Hepatocyte (in vitro differentiated cells): ENCODE data around the gene PIP4K2C. TPM values are rescaled to one million over a fixed set of nuclear protein-coding genes. Genes with fewer than 3 reads are reported as not detected.
A peak's percentile ranks its signal among the peaks of the same experiment; 100 is the strongest.

Experiments used
- DNase-seq: peaks from one replicate; pipeline ENCODE4 v3.0.0-alpha.2; 2016; ENCODE audit warnings: low spot score
- H2AFZ ChIP-seq: fragments of 200-600 bp; sonication (generic); 2 replicates; pipeline ENCODE4 v1.6.0; 2016; ENCODE audit warnings: antibody characterized with exemption, mild to moderate bottlenecking
- H3K27ac ChIP-seq: fragments of 200-600 bp; sonication (generic); 2 replicates; pipeline ENCODE4 v1.5.1; 2016; ENCODE audit warnings: mild to moderate bottlenecking
- H3K27me3 ChIP-seq: fragments of 200-600 bp; sonication (generic); 2 replicates; pipeline ENCODE4 v1.6.1; 2016
- H3K36me3 ChIP-seq: fragments of 200-600 bp; sonication (generic); replicated peaks from 2 replicates; pipeline ENCODE4 v1.5.1; 2016; ENCODE audit warnings: low read depth; ENCODE audit not compliant: insufficient read depth
- H3K4me1 ChIP-seq: fragments of 200-600 bp; sonication (generic); 2 replicates; pipeline ENCODE4 v1.5.1; 2016; ENCODE audit warnings: mild to moderate bottlenecking, moderate library complexity; ENCODE audit not compliant: insufficient read depth
- H3K4me2 ChIP-seq: fragments of 200-600 bp; sonication (generic); 2 replicates; pipeline ENCODE4 v1.6.0; 2016
- H3K4me3 ChIP-seq: fragments of 200-600 bp; sonication (generic); 2 replicates; pipeline ENCODE4 v1.5.1; 2016; ENCODE audit warnings: mild to moderate bottlenecking
- H3K79me2 ChIP-seq: fragments of 200-600 bp; sonication (generic); 2 replicates; pipeline ENCODE4 v1.6.0; 2017; ENCODE audit warnings: mild to moderate bottlenecking
- H3K9me2 ChIP-seq: fragments of 200-600 bp; sonication (generic); replicated peaks from 2 replicates; pipeline ENCODE4 v1.6.0; 2017; ENCODE audit warnings: mild to moderate bottlenecking; ENCODE audit not compliant: insufficient read depth
- H3K9me3 ChIP-seq: fragments of 200-600 bp; sonication (generic); 2 replicates; pipeline ENCODE4 v1.5.1; 2016; ENCODE audit warnings: low read depth, mild to moderate bottlenecking
- H4K20me1 ChIP-seq: fragments of 200-600 bp; sonication (generic); 2 replicates; pipeline ENCODE4 v1.6.0; 2016; ENCODE audit warnings: mild to moderate bottlenecking; ENCODE audit not compliant: insufficient read depth, poor library complexity, severe bottlenecking
- CTCF ChIP-seq: fragments of 200-600 bp; sonication (generic); IDR thresholded peaks from 2 replicates; pipeline ENCODE4 v1.5.1; 2016; ENCODE audit warnings: antibody characterized with exemption, mild to moderate bottlenecking; ENCODE audit not compliant: poor library complexity
- EZH2 ChIP-seq: fragments of 200-600 bp; sonication (generic); IDR thresholded peaks from 2 replicates; pipeline ENCODE4 v1.6.1; 2016; ENCODE audit warnings: antibody characterized with exemption, mild to moderate bottlenecking, borderline replicate concordance
- EZH2phosphoT487 ChIP-seq: fragments of 200-600 bp; sonication (generic); IDR thresholded peaks from one replicate; pipeline ENCODE4 v1.6.1; 2018; ENCODE audit warnings: antibody characterized with exemption, mild to moderate bottlenecking, low read depth, moderate library complexity; ENCODE audit not compliant: unreplicated experiment, severe bottlenecking
- WGBS: methylation state at CpG from one replicate; pipeline ENCODE4 v1.1.6; 2016; ENCODE audit warnings: low lambda C conversion rate; ENCODE audit errors: missing lambda C conversion rate; 5-methylcytosine and 5-hydroxymethylcytosine counted together
- polyA plus RNA-seq: library from polyadenylated mRNA; unstranded; fragments of >200 nt; fragmentation: Nextera tagmentation; extraction: Ambion mirVana; gene quantifications from 2 replicates; pipeline ENCODE4 v1.2.1, GENCODE V29; 2016
- total RNA-seq: library from RNA; depleted of rRNA; stranded (reverse); fragments of >200 nt; gene quantifications from 2 replicates; pipeline ENCODE4 v1.2.3, GENCODE V29; 2014

Gene PIP4K2C
- total and polyA plus RNA-seq, 2 experiments from 2014 or later = 32.3 to 41.6 TPM

GRCh38 chr12:57546438-57547287 is 44.3 kb upstream of the PIP4K2C start, which contains the start of gene DCTN2:
DCTN2 (minus strand) TSS chr12:57547192; CDS start chr12:57547063, 129 bp downstream.
- peak; percentile 97 for DNase-seq
- TF ChIP-seq EZH2phosphoT487 = no peak
- peak; percentile 3 for TF ChIP-seq CTCF
- Histone ChIP-seq H3K79me2 (peaks cover 33% of the 10 kb centered on the region), H3K4me1 (peaks cover 12% of the 10 kb centered on the region), H3K4me2 (peak within 1 kb of the TSS; percentile 84), H3K27ac (peak within 1 kb of the TSS; percentile 78), H3K9me2 (no peaks in the 10 kb centered on the region), H4K20me1 (peaks cover 8% of the 10 kb centered on the region), H3K9me3 (no peaks in the 10 kb centered on the region), H3K36me3 (no peaks in the 10 kb centered on the region), H3K27me3 (peaks cover 40% of the 10 kb centered on the region), H2AFZ (peak within 1 kb of the TSS; percentile 61), H3K4me3 (peak within 1 kb of the TSS; percentile 59)
- 1% methylated on average over 31 of the region's 56 CpGs for WGBS

GRCh38 chr12:57547288-57548012 is 43.5 kb upstream of the PIP4K2C start:
- WGBS = 26% methylated on average over 9 of the region's 9 CpGs
- Histone ChIP-seq H2AFZ (no peak overlapping the region), H3K9me3 (no peaks in the 10 kb centered on the region), H3K27me3 (peaks cover 48% of the 10 kb centered on the region), H3K79me2 (peaks cover 33% of the 10 kb centered on the region), H3K4me2 (peak overlapping the region; percentile 67), H3K4me1 (peaks cover 12% of the 10 kb centered on the region), H3K36me3 (no peaks in the 10 kb centered on the region), H3K27ac (no peak overlapping the region), H3K9me2 (no peaks in the 10 kb centered on the region), H3K4me3 (no peak overlapping the region), H4K20me1 (peaks cover 8% of the 10 kb centered on the region)
- no peak for DNase-seq
- TF ChIP-seq CTCF = no peak
- no peak for TF ChIP-seq EZH2
- TF ChIP-seq EZH2phosphoT487 = no peak

GRCh38 chr12:57548013-57548315 is 43.0 kb upstream of the PIP4K2C start:
- H2AFZ ChIP-seq = no peak overlapping the region
- no peaks in the 10 kb centered on the region for H3K9me3 ChIP-seq
- H3K27me3 ChIP-seq = peaks cover 53% of the 10 kb centered on the region
- peaks cover 8% of the 10 kb centered on the region for H4K20me1 ChIP-seq
- H3K79me2 ChIP-seq = peaks cover 33% of the 10 kb centered on the region
- WGBS = 100% methylated on average over 2 of the region's 2 CpGs
- H3K36me3 ChIP-seq = no peaks in the 10 kb centered on the region
- no peak overlapping the region for H3K27ac ChIP-seq
- DNase-seq = no peak
- H3K4me3 ChIP-seq = no peak overlapping the region
- H3K9me2 ChIP-seq = no peaks in the 10 kb centered on the region
- peaks cover 12% of the 10 kb centered on the region for H3K4me1 ChIP-seq
- H3K4me2 ChIP-seq = no peak overlapping the region
- TF ChIP-seq EZH2phosphoT487 (no peak), EZH2 (no peak), CTCF (no peak)
